HPDE6-E6E7 (cell line): Measurements from ENCODE around the gene KIAA1671.

Experiments
- DNase-seq: peaks from one replicate; pipeline ENCODE4 v3.0.0; 2011; ENCODE audit warnings: missing footprints; ENCODE audit errors: extremely low spot score

The KIAA1671 gene

DNA sequence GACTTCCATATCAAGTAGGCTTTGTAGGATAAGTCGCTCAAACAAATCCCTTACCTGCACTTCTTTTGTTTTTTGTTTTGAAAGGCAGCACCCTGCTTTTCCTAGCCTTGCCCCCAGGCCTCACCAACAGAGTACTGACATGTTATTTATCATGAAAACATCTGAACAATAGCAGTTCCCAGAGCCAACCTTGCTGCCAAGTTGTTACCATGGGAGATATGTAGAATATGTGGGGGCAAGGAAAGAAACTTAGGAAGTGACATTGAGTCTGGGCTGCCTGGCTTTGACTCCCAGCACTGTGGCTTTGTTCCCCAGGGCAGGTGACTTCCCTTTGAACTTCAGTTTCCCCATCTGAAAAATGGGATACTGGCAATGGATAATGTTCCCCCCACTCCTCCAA lies 193.8 kb downstream of the KIAA1671 start:
- DNase-seq, result no peak

DNA sequence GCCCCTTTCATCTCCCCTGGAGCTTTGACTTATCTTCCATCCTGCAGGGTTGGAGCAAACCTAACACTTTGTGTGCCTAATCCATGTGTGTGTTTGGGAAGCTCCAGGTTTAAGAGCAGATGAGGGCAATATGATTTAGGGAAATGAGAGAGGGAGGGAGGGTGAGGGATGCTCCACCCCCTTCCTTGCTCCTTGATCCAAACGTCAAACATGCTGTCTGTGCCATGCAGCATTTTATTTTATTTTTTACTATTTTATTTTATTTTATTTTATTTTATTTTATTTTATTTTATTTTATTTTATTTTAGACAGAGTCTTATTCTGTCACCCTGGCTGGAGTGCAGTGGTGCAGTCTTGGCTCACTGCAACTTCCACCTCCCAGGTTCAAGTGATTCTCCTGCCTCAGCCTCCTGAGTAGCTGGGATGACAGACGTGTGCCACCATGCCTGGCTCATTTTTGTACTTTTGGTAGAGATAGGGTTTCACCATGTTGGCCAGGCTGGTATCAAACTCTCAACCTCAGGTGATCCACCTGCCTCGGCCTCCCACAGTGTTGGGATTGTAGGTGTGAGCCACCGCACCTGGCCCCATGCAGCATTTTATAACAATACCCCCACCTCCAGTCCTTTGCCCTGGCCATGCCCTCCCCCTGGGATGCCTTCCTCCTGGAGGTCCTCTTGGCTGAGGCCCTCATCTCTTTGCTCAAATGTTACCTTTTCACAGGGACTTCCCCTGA lies 194.6 kb downstream of the KIAA1671 start:
- no peak for DNase-seq

DNA sequence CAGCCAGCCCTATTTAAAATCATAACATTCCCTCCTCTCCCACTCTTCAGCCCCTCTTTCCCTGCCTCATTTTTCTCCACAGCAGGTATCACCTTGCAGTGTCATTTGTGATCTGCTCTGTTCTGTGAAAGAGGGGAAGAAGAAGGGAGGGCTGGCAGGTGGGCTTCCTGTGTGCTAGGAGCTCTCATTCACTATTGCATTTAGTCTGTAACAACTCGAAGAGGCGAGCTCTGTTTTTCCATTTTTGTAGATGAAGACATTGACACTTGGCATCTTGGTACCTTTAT lies 195.1 kb downstream of the KIAA1671 start:
- no peak for DNase-seq

DNA sequence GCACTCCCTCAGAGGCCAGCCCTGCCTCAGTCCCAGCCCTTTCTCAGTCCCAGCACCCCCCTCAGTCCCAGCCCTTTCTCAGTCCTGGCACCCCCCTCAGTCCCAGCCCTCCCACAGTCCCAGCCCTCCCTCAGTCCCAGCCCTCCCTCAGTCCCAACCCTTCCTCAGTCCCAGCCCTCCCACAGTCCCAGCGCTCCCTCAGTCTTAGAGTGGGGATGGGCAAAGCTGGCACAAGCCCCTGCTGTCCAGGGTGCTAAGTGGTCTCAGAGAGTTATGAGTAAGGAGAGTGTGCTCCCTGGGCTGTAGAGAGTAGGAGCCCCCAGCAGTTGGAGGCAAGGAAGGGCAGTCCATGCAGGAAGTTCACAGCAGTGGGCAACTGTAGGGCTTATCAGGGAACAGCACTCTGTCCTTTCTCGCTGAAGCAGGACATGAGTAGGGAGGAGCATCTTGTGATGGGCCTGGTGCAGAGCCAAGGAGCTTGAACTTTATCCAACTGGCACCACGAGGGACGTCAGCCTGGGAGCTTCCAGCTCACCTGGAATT lies 195.7 kb downstream of the KIAA1671 start:
- DNase-seq, result no peak

DNA sequence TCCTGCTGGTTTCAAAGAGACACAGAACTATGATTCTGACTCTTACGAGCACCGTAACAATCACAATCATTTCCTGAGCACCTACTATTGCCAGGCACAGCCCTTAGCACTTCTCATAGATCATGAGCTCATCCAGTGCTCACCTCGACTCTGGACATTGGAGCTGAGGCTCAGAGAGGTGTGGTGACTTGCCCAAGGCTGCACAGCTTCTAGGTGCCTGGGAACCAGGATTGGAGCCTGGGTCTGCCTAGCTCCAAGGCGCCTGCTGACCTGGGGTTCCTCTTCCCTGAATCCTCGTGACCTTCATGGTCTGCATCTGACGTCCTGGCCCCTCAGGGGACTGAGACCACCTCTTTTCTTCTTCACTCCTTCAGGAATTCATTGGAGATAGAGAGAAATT lies 196.5 kb downstream of the KIAA1671 start:
- DNase-seq, result no peak

DNA sequence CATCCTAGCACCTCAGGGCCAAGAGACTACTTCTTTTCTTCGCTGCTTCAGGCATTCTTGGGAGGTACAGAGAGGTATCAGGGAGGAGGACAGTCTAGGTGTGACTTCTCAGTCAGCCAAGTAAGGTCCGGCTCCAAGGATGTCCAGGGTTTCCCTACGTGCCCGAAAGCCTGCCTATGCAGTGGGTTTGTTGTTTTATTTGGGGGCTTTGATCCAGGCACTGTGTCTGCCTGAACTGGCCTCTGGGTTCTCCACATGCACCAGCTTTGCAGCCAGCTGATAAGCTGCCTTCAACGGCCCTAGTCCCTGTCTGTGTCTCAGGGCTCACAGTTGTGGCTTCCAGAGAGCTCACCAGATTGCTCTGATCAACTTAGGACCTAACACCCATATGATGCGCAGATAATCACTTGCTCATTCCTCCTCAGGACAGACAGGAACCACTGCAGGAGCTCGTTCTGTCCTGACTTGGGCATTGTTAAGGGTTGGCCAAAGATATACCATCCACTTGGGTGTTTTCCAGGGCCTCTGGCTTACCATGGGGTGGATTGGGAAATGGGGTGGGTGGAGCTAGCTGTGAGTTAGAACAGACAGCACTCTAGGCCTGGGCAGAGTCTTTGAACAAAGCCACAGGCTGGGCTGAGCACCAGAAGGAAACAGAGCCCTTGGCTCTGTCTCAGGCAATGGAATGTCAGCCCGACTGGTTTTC lies 201.6 kb downstream of the KIAA1671 start:
- peak; percentile 84 for DNase-seq

- no peak for DNase-seq
Observed at GRCh38 chr22:25154667-25154999, 202.1 kb downstream of the KIAA1671 start.

DNA sequence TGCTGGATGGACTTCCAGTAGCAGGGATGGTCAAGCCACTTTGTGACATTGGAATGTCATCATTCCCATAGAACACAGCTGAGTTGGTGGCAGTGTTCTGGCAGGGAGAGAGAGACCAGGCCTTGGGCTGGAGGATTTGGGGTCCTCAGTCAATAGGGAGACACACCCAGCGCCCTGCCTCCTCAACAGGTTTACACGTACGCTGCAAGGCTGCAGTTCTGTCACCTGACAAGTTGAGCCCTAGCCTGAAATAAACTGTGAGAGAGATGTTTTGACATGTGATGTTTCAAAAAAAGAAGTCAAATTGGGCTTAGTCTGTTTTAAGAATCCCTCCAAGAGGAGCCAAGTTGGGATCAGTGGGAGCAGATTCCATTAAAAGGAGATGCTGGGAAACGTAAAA lies 204.2 kb downstream of the KIAA1671 start:
- no peak for DNase-seq

- no peak for DNase-seq
Observed at GRCh38 chr22:25159028-25159427, 206.5 kb downstream of the KIAA1671 start.

DNA sequence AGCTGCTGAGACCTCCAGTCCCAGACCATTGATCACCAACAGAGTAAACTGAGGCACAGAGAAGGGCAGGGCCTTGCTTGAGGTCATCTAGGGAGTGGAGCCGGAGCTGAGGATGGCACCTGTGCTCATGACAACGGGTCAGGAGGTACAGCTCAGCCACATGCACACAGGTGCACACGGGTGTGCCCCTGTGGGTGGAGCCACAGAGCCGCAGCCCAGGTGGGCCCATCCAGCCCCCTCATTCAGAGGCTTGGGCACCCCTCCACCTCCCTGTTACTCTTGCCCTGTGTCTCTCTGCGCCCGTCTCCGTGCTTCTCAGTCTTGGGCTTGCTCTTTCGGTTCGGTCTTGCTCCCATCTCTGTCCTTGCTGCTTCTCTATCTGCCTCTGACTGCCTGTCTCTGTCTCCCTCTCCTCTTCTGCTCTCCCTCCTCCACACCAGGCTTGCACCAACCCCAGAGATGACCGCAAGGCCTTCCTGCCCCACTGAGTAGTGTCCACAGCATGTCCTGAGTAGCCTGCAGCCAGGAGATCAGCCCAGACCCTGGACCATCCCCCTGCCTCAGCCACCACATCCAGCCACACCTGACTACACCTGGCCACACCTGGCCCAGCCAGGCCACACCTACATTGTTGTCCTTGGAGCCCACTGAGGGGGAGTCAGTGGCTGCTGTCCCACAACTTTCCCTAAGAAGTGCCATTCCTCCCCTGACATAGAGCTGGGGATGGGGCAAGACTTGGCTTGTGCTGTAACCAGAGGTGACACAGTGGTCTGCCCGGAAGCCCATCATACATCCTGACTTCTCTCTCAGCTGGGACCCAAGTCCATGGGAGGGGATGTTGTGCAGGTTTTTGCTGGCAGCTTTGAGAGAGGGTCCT lies 207.8 kb downstream of the KIAA1671 start:
- DNase-seq, result no peak

DNA sequence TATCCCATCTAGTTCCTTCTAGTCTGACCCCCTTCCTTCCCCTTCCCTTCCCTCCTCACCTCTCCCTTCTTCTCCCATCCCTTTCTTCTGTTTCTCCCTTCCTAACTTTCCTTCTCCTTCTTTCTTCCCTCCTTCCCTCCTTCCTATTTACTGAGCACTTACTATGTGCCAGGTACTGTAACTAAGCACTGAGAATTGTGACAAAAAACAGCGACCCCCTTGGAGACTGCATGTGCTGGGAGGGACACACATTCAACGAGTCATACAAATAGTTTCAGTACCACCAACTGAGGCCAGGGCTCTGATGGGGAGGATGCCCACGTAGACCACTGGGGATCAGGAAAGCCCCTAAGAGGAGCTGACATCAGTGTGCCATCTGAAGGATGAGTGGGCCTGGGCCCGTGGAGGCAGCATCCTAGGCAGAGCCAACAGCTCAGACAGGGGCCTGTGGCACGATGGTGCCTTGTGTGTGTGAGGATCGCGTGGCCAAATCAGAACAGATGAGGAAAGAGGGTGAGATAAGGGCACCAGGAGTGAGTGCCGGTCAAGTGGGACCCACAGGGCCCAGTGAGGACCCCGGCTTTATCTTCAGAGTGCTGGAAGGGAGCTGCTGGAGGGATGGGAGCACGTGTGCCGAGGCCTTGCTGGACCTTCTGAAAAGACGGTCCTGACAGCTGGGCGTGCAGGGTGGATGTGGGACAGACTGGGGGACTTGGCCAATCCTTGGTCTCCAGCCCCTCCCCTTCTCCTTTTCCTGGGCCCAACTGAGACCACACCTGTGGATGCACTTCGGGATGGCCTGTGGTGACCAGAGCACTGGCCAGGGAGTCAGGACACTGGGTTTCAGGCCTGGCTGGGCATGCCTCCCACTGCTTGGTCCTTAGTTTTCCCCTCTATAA lies 208.8 kb downstream of the KIAA1671 start:
- DNase-seq, result no peak

GRCh38 chr22:25161916-25162530 lies 209.5 kb downstream of the KIAA1671 start:
- DNase-seq, result no peak

- DNase-seq, result no peak
Observed at GRCh38 chr22:25162561-25162960, 210.0 kb downstream of the KIAA1671 start.

- no peak for DNase-seq
Observed at GRCh38 chr22:25165785-25166184, 213.3 kb downstream of the KIAA1671 start.

DNA sequence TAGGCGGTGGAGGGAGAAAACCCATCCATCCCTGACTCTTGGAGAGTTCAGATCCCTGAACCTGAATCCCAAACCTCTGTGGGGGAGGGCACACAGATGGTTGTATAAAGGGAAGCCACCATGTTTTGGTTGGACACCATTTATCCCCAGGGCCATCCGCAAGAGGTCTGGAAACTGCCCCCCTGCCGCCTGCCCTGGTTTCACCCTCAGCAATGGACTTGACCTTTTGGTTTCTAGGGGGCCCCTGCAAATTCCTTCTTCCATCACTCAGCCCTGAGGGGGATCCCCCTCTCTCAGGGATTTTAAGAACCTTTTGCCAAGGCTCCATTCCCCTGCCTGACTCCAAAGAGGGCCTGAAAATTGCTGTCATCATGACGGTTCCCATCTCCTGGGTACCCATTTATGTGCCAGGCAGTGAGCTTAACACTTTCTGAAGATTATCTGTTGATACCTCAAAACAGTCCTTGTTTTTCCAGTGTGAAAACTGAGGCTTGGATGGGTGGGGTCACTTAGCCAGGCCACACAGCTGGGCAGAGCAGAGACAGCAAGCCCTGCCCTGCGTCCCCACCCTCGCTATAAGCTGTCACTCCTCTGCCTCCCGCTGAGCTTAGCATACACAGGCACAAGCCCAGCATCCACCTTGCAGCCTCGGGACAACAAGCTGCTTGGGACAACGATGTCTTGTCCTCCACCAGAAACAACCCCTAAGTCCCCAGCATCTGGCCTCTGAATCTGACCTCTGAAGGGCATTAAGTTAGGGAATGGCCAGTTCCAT lies 213.9 kb downstream of the KIAA1671 start:
- no peak for DNase-seq

GRCh38 chr22:25167082-25167481 lies 214.6 kb downstream of the KIAA1671 start:
- no peak for DNase-seq

GRCh38 chr22:25167834-25168601 lies 215.5 kb downstream of the KIAA1671 start:
- DNase-seq, result no peak

DNA sequence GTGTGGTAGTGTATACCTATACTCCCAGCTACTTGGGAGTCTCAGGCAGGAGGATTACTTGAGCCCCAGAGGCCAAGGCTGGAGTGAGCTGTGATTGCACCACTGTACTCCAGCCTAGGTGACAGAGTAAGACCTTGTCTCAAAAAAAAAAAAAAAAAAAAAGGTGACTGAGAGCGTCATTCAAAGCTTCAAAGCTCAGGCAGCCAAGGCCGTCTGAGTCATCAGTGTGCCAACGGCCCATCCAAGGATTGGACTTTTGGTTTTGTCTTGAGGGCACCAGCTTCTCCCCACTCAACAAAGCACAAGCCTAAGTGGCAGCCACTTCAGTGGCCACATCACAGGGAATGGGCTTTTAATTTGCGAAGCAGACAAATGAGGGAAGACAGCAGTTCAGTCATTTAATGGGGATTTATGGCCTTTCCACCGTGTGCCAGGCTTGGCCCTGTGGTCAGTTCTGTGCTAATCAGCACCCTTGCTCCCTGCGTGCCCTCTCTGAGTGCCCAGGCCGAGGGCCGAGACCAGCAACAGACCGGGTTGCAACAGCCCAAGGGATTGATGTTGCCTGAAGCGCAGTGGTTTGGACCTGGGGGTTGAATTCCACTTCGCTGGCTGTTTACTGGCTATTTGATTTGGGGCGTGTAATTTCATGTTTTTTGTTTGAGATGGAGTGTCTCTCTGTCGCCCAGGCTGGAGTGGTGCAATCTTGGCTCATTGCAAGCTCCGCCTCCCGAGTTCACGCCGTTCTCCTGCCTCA lies 216.9 kb downstream of the KIAA1671 start:
- no peak for DNase-seq
